Activated CD4-positive, alpha-beta T cell treated with anti-CD3 and anti-CD28 coated beads, Interleukin-2, amount 10 ng/mL, durations not matched to agents 7 days and 5 days (primary cell): ENCODE measurements around the gene ANKRD11. TPM values are rescaled to one million over a fixed set of nuclear protein-coding genes. Genes with fewer than 3 reads are reported as not detected.
"Not testable (repeated sequence)": the region's sequence is repeated elsewhere in the genome, so short reads cannot be mapped to it uniquely, and the experiment has no call there.

ENCODE experiments used
- CTCF ChIA-PET: fragments of 350-600 bp; sonication (Branson Sonifier 250); formaldehyde crosslinking; loops from one replicate; lab custom pipeline; 2021; ENCODE audit warnings: antibody characterized with exemption; lab: Charles Lee
- POLR2A ChIA-PET: fragments of 350-600 bp; sonication (Branson Sonifier 250); formaldehyde crosslinking; loops from one replicate; lab custom pipeline; 2021; ENCODE audit warnings: antibody characterized with exemption; lab: Charles Lee
- DNase-seq: peaks from one replicate; pipeline ENCODE4 v3.0.0-alpha.2; 2020
- H3K27ac Mint-ChIP-seq: one replicate; pipeline ENCODE4 v1.8.0; 2021; ENCODE audit warnings: mild to moderate bottlenecking, moderate library complexity, mixed read lengths
- H3K27me3 Mint-ChIP-seq: one replicate; pipeline ENCODE4 v1.8.0; 2021; ENCODE audit warnings: mixed read lengths
- H3K36me3 Mint-ChIP-seq: one replicate; pipeline ENCODE4 v1.8.0; 2021; ENCODE audit warnings: low read depth, mixed read lengths
- H3K4me1 Mint-ChIP-seq: one replicate; pipeline ENCODE4 v1.8.0; 2021; ENCODE audit warnings: mixed read lengths
- H3K4me3 Mint-ChIP-seq: one replicate; pipeline ENCODE4 v1.8.0; 2021; ENCODE audit warnings: mild to moderate bottlenecking, moderate library complexity, mixed read lengths
- H3K9me3 Mint-ChIP-seq: one replicate; pipeline ENCODE4 v1.8.0; 2021; ENCODE audit warnings: mixed read lengths
- total RNA-seq, 2 experiments: library from RNA; stranded (reverse); gene quantifications; one replicate each; pipeline ENCODE4 v1.2.3, GENCODE V29; 2021

The ANKRD11 gene
- total RNA-seq, 2 experiments from 2014 or later: 158 to 178 TPM

GRCh38 chr16:89253548-89254287 is 236.6 kb downstream of the ANKRD11 start:
- H3K27ac Mint-ChIP-seq: no peak overlapping the region
- DNase-seq: no peak
- H3K9me3 Mint-ChIP-seq: peaks cover 8% of the 10 kb centered on the region
- H3K27me3 Mint-ChIP-seq: peaks cover 30% of the 10 kb centered on the region
- H3K36me3 Mint-ChIP-seq: peaks cover 9% of the 10 kb centered on the region
- CTCF ChIA-PET: no interaction called here
- peaks cover 24% of the 10 kb centered on the region for H3K4me1 Mint-ChIP-seq
- POLR2A ChIA-PET: no interaction called here
- no peak overlapping the region for H3K4me3 Mint-ChIP-seq

- H3K4me1 Mint-ChIP-seq: peaks cover 14% of the 10 kb centered on the region
- ChIA-PET CTCF (no interaction called here), POLR2A (no interaction called here)
- H3K36me3 Mint-ChIP-seq: peaks cover 11% of the 10 kb centered on the region
- H3K27ac Mint-ChIP-seq: peak overlapping the region; percentile 79
- peaks cover 8% of the 10 kb centered on the region for H3K9me3 Mint-ChIP-seq
- no peak for DNase-seq
- H3K27me3 Mint-ChIP-seq: peaks cover 5% of the 10 kb centered on the region
- H3K4me3 Mint-ChIP-seq: peak overlapping the region; percentile 69
Measured at GRCh38 chr16:89248196-89248982, 242.0 kb downstream of the ANKRD11 start.

- ChIA-PET CTCF (interaction anchor here (0.9 kb wide), 1 partner anchor 48 kb away, joined by 7 read pairs; no protein-coding TSS in a partner anchor), POLR2A (interaction anchor here (0.6 kb wide), 1 partner anchor 68 kb away, joined by 3 read pairs; no protein-coding TSS in a partner anchor)
- H3K4me1 Mint-ChIP-seq: peaks cover 19% of the 10 kb centered on the region
- H3K4me3 Mint-ChIP-seq: peak overlapping the region; percentile 69
- DNase-seq, H3K27me3 Mint-ChIP-seq, H3K9me3 Mint-ChIP-seq, H3K27ac Mint-ChIP-seq: not testable (repeated sequence)
- H3K36me3 Mint-ChIP-seq: peaks cover 11% of the 10 kb centered on the region
Measured at GRCh38 chr16:89247734-89248075, 242.7 kb downstream of the ANKRD11 start.

GRCh38 chr16:89246903-89247733 is 243.2 kb downstream of the ANKRD11 start:
- POLR2A ChIA-PET: interaction anchor here (0.6 kb wide), 1 partner anchor 69 kb away, joined by 3 read pairs; no protein-coding TSS in a partner anchor
- Mint-ChIP-seq H3K4me1 (peaks cover 19% of the 10 kb centered on the region), H3K27ac (peak overlapping the region; percentile 75), H3K4me3 (peak overlapping the region; percentile 64), H3K36me3 (peaks cover 11% of the 10 kb centered on the region), H3K9me3 (peaks cover 8% of the 10 kb centered on the region), H3K27me3 (peaks cover 5% of the 10 kb centered on the region)
- DNase-seq: peak; percentile 94
- CTCF ChIA-PET: interaction anchor here (0.6 to 0.9 kb wide), 3 partner anchors 31 to 307 kb away, joined by 3 to 7 read pairs (median 3); no protein-coding TSS in a partner anchor

GRCh38 chr16:89246383-89246902 is 243.9 kb downstream of the ANKRD11 start:
- H3K27me3 Mint-ChIP-seq: peaks cover 5% of the 10 kb centered on the region
- peaks cover 8% of the 10 kb centered on the region for H3K9me3 Mint-ChIP-seq
- peaks cover 23% of the 10 kb centered on the region for H3K4me1 Mint-ChIP-seq
- H3K36me3 Mint-ChIP-seq: peaks cover 11% of the 10 kb centered on the region
- peak overlapping the region; percentile 25 for H3K27ac Mint-ChIP-seq
- no peak for DNase-seq
- POLR2A ChIA-PET: no interaction called here
- peak overlapping the region; percentile 58 for H3K4me3 Mint-ChIP-seq
- CTCF ChIA-PET: interaction anchor here (0.6 to 0.8 kb wide), 2 partner anchors 30 to 308 kb away, joined by 3 read pairs; no protein-coding TSS in a partner anchor

- H3K27ac Mint-ChIP-seq: no peak overlapping the region
- ChIA-PET POLR2A (no interaction called here), CTCF (interaction anchor here (1.5 kb wide), 1 partner anchor 312 kb away, joined by 3 read pairs; no protein-coding TSS in a partner anchor)
Measured at GRCh38 chr16:89244754-89245153, 245.6 kb downstream of the ANKRD11 start.

GRCh38 chr16:89244264-89244663 is 246.1 kb downstream of the ANKRD11 start:
- POLR2A ChIA-PET: not testable (repeated sequence)
- peaks cover 35% of the 10 kb centered on the region for H3K4me1 Mint-ChIP-seq
- CTCF ChIA-PET: interaction anchor here (1.5 kb wide), 1 partner anchor 313 kb away, joined by 3 read pairs; no protein-coding TSS in a partner anchor

More at GRCh38 chr16:89244754-89245153, 245.6 kb downstream of the ANKRD11 start:
- peaks cover under 1% of the 10 kb centered on the region for H3K9me3 Mint-ChIP-seq
- H3K4me3 Mint-ChIP-seq: no peak overlapping the region
- no peak for DNase-seq
- H3K36me3 Mint-ChIP-seq: peaks cover 4% of the 10 kb centered on the region
- no peaks in the 10 kb centered on the region for H3K27me3 Mint-ChIP-seq
- H3K4me1 Mint-ChIP-seq: peaks cover 33% of the 10 kb centered on the region

GRCh38 chr16:89243664-89244063 is 246.7 kb downstream of the ANKRD11 start:
- Mint-ChIP-seq H3K27me3 (no peaks in the 10 kb centered on the region), H3K36me3 (peaks cover 4% of the 10 kb centered on the region), H3K4me3 (no peak overlapping the region), H3K9me3 (no peaks in the 10 kb centered on the region), H3K4me1 (peaks cover 35% of the 10 kb centered on the region), H3K27ac (no peak overlapping the region)
- POLR2A ChIA-PET: no interaction called here
- CTCF ChIA-PET: interaction anchor here (1.5 kb wide), 1 partner anchor 314 kb away, joined by 3 read pairs; no protein-coding TSS in a partner anchor
- DNase-seq: no peak

More at GRCh38 chr16:89244264-89244663, 246.1 kb downstream of the ANKRD11 start:
- H3K27me3 Mint-ChIP-seq, DNase-seq, H3K36me3 Mint-ChIP-seq, H3K4me3 Mint-ChIP-seq, H3K9me3 Mint-ChIP-seq: not testable (repeated sequence)
- peak overlapping the region; percentile 9 for H3K27ac Mint-ChIP-seq

- H3K4me1 Mint-ChIP-seq: peaks cover 35% of the 10 kb centered on the region
- H3K4me3 Mint-ChIP-seq: peak overlapping the region; percentile 34
- peak overlapping the region; percentile 46 for H3K27ac Mint-ChIP-seq
- H3K27me3 Mint-ChIP-seq: no peaks in the 10 kb centered on the region
- H3K9me3 Mint-ChIP-seq: no peaks in the 10 kb centered on the region
- DNase-seq: no peak
- POLR2A ChIA-PET: no interaction called here
- H3K36me3 Mint-ChIP-seq: peaks cover 4% of the 10 kb centered on the region
- CTCF ChIA-PET: no interaction called here
Measured at GRCh38 chr16:89242795-89243200, 247.6 kb downstream of the ANKRD11 start.

- ChIA-PET CTCF (interaction anchor here (0.6 to 1.2 kb wide), 2 partner anchors 24 to 553 kb away, joined by 3 to 7 read pairs; partner anchors contain the start of gene ZNF778), POLR2A (interaction anchor here (0.7 kb wide), 1 partner anchor 384 kb away, joined by 10 read pairs; the partner anchor contains the start of gene TRAPPC2L)
- peak overlapping the region; percentile 99 for H3K4me3 Mint-ChIP-seq
- peaks cover 3% of the 10 kb centered on the region for H3K36me3 Mint-ChIP-seq
- H3K4me1 Mint-ChIP-seq: peaks cover 29% of the 10 kb centered on the region
- no peaks in the 10 kb centered on the region for H3K27me3 Mint-ChIP-seq
- no peaks in the 10 kb centered on the region for H3K9me3 Mint-ChIP-seq
- peak; percentile 74 for DNase-seq
- peak overlapping the region; percentile 100 for H3K27ac Mint-ChIP-seq
Measured at GRCh38 chr16:89241187-89242007, 249.0 kb downstream of the ANKRD11 start.

- H3K9me3 Mint-ChIP-seq: no peaks in the 10 kb centered on the region
- no peaks in the 10 kb centered on the region for H3K27me3 Mint-ChIP-seq
- no peak overlapping the region for H3K27ac Mint-ChIP-seq
- H3K36me3 Mint-ChIP-seq: peaks cover 21% of the 10 kb centered on the region
- CTCF ChIA-PET: no interaction called here
- H3K4me1 Mint-ChIP-seq: peaks cover 18% of the 10 kb centered on the region
- H3K4me3 Mint-ChIP-seq: no peak overlapping the region
- no peak for DNase-seq
- POLR2A ChIA-PET: no interaction called here
Measured at GRCh38 chr16:89237733-89238132, 252.6 kb downstream of the ANKRD11 start.
